NCI-H460 (cell line): ENCODE data around the gene COX11. TPM values are rescaled to one million over a fixed set of nuclear protein-coding genes. Genes with fewer than 3 reads are reported as not detected.

Experiments used
- DNase-seq: peaks from one replicate; pipeline ENCODE4 v3.0.0-alpha.2; 2016; ENCODE audit warnings: low read depth; ENCODE audit errors: extremely low read depth
- total RNA-seq: library from RNA; depleted of rRNA; stranded (reverse); fragments of >200 nt; shearing (Covaris generic); gene quantifications from 2 replicates; pipeline ENCODE4 v1.2.3, GENCODE V29; 2014

The COX11 gene
- total RNA-seq, 1 experiment from 2014 or later: 97.8 TPM

GRCh38 chr17:54969658-54970572 is 1.5 kb upstream of the COX11 start:
- DNase-seq: no peak

- no peak for DNase-seq
Observed at GRCh38 chr17:54968988-54969332, 506 bp upstream of the COX11 start.

GRCh38 chr17:54967621-54968261 is 713 bp downstream of the COX11 start:
- DNase-seq: peak; percentile 17

GRCh38 chr17:54956791-54957190 is 11.7 kb downstream of the COX11 start:
- no peak for DNase-seq

- no peak for DNase-seq
Observed at GRCh38 chr17:54951286-54951685, 17.2 kb downstream of the COX11 start.

GRCh38 chr17:54950116-54950515 is 18.3 kb downstream of the COX11 start:
- DNase-seq: no peak

GRCh38 chr17:54948380-54948779 is 20.1 kb downstream of the COX11 start:
- DNase-seq: no peak

GRCh38 chr17:54947396-54947795 is 21.1 kb downstream of the COX11 start:
- no peak for DNase-seq

- DNase-seq: no peak
Observed at GRCh38 chr17:54945671-54946070, 22.8 kb downstream of the COX11 start.

GRCh38 chr17:54945231-54945630 is 23.2 kb downstream of the COX11 start:
- no peak for DNase-seq

- DNase-seq: no peak
Observed at GRCh38 chr17:54944796-54945195, 23.7 kb downstream of the COX11 start.

GRCh38 chr17:54941285-54941684 is 27.2 kb downstream of the COX11 start:
- no peak for DNase-seq

GRCh38 chr17:54937426-54937825 is 31.0 kb downstream of the COX11 start:
- DNase-seq: no peak

- DNase-seq: no peak
Observed at GRCh38 chr17:54937018-54937417, 31.4 kb downstream of the COX11 start.

GRCh38 chr17:54935471-54935870 is 33.0 kb downstream of the COX11 start:
- no peak for DNase-seq

GRCh38 chr17:54933921-54934320 is 34.5 kb downstream of the COX11 start:
- no peak for DNase-seq

GRCh38 chr17:54932711-54933110 is 35.7 kb downstream of the COX11 start:
- DNase-seq: no peak

- no peak for DNase-seq
Observed at GRCh38 chr17:54927525-54927924, 40.9 kb downstream of the COX11 start.

- DNase-seq: no peak
Observed at GRCh38 chr17:54924405-54924804, 44.0 kb downstream of the COX11 start.

GRCh38 chr17:54920819-54921218 is 47.6 kb downstream of the COX11 start:
- no peak for DNase-seq

GRCh38 chr17:54919425-54919824 is 49.0 kb downstream of the COX11 start:
- no peak for DNase-seq

- no peak for DNase-seq
Observed at GRCh38 chr17:54916721-54917120, 51.7 kb downstream of the COX11 start.
